Parathyroid adenoma (tissue), 2 donors: ENCODE results near the gene FBXW5.

Experiments
- H2AFZ ChIP-seq: fragments of 300-600 bp; sonication (generic); one replicate; pipeline ENCODE4 v1.7.0; 2017; ENCODE audit warnings: antibody characterized with exemption, mild to moderate bottlenecking
- H3K27ac ChIP-seq: fragments of 300-600 bp; sonication (generic); one replicate; pipeline ENCODE4 v1.7.0; 2017
- H3K27me3 ChIP-seq: fragments of 300-600 bp; sonication (generic); one replicate; pipeline ENCODE4 v1.7.0; 2017; ENCODE audit warnings: low read length; ENCODE audit not compliant: control insufficient read depth, insufficient read depth
- H3K36me3 ChIP-seq: fragments of 300-600 bp; sonication (generic); one replicate; pipeline ENCODE4 v1.7.0; 2017; ENCODE audit warnings: low read length; ENCODE audit not compliant: control insufficient read depth, insufficient read depth
- H3K4me1 ChIP-seq: fragments of 300-600 bp; sonication (generic); one replicate; pipeline ENCODE4 v1.7.0; 2017; ENCODE audit warnings: control low read depth
- H3K4me2 ChIP-seq: fragments of 300-600 bp; sonication (generic); one replicate; pipeline ENCODE4 v1.7.0; 2017; ENCODE audit warnings: low read length
- H3K4me3 ChIP-seq: fragments of 300-600 bp; sonication (generic); one replicate; pipeline ENCODE4 v1.7.0; 2017; ENCODE audit warnings: low read depth, low read length
- H3K79me2 ChIP-seq: fragments of 300-600 bp; sonication (generic); one replicate; pipeline ENCODE4 v1.7.0; 2017; ENCODE audit warnings: control low read depth
- H3K9ac ChIP-seq: fragments of 300-600 bp; sonication (generic); one replicate; pipeline ENCODE4 v1.7.0; 2017; ENCODE audit warnings: mild to moderate bottlenecking
- H3K9me3 ChIP-seq: fragments of 300-600 bp; sonication (generic); one replicate; pipeline ENCODE4 v1.7.0; 2017; ENCODE audit warnings: low read length; ENCODE audit not compliant: control insufficient read depth
- TF ChIP-seq, protein P1 (sequence below): fragments of 300-600 bp; sonication (generic); IDR thresholded peaks from one replicate; pipeline ENCODE4 v1.7.0; 2017; ENCODE audit warnings: antibody characterized with exemption, mild to moderate bottlenecking
- donor health status: primary hyperparathyroidism.

Gene FBXW5

DNA sequence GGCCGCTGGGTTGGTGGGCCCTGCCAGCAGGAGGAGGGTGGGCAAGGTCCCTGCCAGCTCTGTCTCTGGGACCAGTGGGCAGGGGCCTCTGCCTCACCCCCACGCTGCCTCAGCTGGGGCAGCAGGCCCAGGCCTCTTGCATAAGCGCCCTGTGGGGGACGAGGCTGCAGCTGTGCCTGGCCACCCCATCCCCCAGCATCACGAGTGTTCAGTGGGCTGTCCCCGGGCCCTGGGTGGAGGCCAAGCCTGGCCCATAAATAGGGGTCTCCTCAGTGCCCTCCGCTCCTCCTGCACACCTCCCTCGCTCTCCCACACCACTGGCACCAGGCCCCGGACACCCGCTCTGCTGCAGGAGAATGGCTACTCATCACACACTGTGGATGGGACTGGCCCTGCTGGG lies 32.7 kb upstream of the FBXW5 start, which contains the start of gene PTGDS:
Gene PTGDS (plus strand): TSS at position 282 of the 400 bp plus-strand sequence. CDS start 75 bp downstream, at position 357.
- H3K4me2 ChIP-seq, result peak within 1 kb of the TSS; percentile 51
- H3K79me2 ChIP-seq, result no peaks in the 10 kb centered on the region
- no peak within 1 kb of the TSS for H3K27ac ChIP-seq
- no peaks in the 10 kb centered on the region for H3K36me3 ChIP-seq
- no peaks in the 10 kb centered on the region for H3K27me3 ChIP-seq
- H2AFZ ChIP-seq, result peak within 1 kb of the TSS; percentile 56
- no peak within 1 kb of the TSS for H3K4me3 ChIP-seq
- H3K4me1 ChIP-seq, result no peaks in the 10 kb centered on the region
- H3K9me3 ChIP-seq, result no peaks in the 10 kb centered on the region
- no peak within 1 kb of the TSS for H3K9ac ChIP-seq
- TF ChIP-seq, protein P1, sequence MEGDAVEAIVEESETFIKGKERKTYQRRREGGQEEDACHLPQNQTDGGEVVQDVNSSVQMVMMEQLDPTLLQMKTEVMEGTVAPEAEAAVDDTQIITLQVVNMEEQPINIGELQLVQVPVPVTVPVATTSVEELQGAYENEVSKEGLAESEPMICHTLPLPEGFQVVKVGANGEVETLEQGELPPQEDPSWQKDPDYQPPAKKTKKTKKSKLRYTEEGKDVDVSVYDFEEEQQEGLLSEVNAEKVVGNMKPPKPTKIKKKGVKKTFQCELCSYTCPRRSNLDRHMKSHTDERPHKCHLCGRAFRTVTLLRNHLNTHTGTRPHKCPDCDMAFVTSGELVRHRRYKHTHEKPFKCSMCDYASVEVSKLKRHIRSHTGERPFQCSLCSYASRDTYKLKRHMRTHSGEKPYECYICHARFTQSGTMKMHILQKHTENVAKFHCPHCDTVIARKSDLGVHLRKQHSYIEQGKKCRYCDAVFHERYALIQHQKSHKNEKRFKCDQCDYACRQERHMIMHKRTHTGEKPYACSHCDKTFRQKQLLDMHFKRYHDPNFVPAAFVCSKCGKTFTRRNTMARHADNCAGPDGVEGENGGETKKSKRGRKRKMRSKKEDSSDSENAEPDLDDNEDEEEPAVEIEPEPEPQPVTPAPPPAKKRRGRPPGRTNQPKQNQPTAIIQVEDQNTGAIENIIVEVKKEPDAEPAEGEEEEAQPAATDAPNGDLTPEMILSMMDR, result no peak

DNA sequence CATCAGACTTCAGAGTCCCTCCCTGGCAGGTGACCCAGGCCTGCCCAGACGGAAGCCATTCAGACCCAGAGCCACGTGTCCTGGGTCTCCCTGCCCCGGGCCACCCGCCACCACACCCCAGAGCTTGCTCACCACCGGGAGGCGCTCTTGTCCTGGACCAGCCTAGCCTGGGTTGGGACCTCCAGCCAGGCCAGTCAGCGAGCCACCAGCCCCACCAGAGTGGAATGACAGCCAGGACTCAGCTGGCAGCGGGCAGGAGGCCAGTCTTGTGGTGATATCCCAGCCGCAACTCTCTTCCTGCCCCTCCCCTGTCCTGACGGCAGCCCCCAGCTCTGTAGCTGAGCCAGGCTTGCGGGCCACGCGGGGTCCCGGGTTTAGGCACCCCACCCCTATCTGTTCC lies 31.1 kb upstream of the FBXW5 start:
- Histone ChIP-seq H3K36me3 (no peaks in the 10 kb centered on the region), H3K4me3 (no peak overlapping the region), H3K4me1 (no peaks in the 10 kb centered on the region), H2AFZ (no peak overlapping the region), H3K27ac (no peak overlapping the region), H3K79me2 (no peaks in the 10 kb centered on the region), H3K9me3 (no peaks in the 10 kb centered on the region), H3K4me2 (no peak overlapping the region), H3K9ac (no peak overlapping the region), H3K27me3 (no peaks in the 10 kb centered on the region)
- TF ChIP-seq, protein P1, result no peak

DNA sequence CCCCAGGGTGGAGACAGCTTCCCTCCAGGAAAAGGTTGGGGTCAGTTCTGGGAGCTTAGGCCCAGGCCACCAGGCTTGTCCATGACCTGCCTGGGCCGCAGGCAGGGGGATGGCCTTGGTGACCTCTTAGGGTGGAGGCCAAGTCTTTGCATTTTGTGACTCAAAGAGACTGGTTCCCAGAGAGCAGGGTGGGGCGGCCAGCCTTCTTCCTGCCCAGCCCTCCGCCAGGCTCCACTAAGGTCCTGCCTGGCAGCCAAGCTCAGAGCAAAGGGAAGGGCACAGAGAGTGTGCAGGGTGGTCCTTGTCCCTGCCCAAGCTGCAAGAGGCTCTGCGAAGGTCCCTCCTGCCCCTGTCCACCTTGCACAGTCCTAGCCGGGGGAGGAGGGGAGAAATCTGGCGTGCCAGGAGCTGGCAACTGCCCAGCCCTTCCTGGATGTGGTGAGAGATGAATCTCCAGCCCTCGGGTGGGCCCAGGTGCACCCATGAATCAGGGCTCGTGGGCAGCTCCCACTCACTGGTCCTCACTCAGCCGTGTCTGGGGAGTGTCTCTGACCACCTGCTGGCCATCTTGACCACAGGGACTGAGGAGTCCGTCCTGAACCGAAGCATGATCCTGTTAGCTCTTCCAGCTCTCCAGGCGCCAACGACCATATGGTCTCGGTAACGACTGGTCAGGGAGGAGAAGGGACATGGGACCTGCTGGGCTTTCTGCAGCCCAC lies 30.4 kb upstream of the FBXW5 start:
- Histone ChIP-seq H3K27me3 (no peaks in the 10 kb centered on the region), H3K4me1 (no peaks in the 10 kb centered on the region), H3K27ac (no peak overlapping the region), H3K9me3 (no peaks in the 10 kb centered on the region), H3K9ac (no peak overlapping the region), H3K79me2 (no peaks in the 10 kb centered on the region), H3K4me3 (no peak overlapping the region), H3K4me2 (no peak overlapping the region), H3K36me3 (no peaks in the 10 kb centered on the region), H2AFZ (no peak overlapping the region)
- TF ChIP-seq, protein P1, result no peak

DNA sequence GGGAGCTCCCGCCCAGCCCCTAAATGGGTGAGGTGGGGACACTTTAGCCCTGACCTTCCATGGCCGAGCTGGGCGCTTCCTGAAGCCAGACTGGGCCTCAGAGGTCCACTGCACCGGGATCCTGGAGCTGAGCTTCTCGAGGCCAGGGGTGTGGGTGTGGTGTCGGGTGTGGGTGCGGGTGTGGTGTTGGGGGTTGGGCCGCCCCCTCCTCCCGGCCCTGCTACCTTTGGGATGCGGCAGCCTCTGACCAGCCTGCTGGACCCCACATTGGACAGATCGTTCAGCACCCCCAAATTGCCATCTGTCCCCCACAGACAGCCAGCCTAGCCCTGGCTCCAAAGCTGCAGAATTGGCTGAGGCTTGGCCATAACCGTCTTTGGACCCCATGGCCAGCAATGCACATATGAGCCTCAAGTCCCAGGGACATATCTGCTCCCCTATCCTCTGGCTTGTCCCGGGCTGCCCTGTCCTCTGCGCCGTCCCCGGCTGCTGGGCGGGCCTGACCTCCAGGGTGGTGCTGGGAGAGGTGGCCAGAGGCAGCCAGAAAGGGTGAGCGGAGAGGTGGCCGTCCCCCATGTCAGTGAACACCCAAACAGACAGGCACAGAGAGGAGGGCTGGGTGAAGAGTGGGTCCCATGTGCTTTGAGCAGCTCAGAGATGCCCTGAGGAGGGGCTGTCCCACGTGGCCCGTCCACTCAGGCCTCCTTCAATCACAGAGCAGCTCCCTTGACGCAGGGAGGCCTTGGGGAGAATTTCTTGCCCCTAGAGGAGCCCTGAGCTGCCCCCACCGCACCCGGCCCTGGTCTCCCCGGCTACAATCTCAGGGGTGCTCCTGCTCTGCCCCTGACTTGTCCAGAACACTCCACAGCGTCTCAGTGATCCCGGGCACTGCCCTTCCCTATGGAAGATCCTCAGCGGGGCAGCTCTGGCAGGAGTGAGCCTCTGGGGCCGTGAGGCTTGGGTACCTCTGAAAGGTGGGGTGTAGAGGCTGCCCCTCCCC lies 29.4 kb upstream of the FBXW5 start:
- Histone ChIP-seq H3K27ac (no peak overlapping the region), H3K27me3 (no peaks in the 10 kb centered on the region), H3K4me2 (no peak overlapping the region), H3K79me2 (no peaks in the 10 kb centered on the region), H3K4me1 (no peaks in the 10 kb centered on the region), H3K4me3 (no peak overlapping the region), H3K36me3 (no peaks in the 10 kb centered on the region), H3K9ac (no peak overlapping the region), H3K9me3 (no peaks in the 10 kb centered on the region), H2AFZ (no peak overlapping the region)
- TF ChIP-seq, protein P1, result no peak
